ENCODE data around the gene PRR30. TPM values are rescaled to one million over a fixed set of nuclear protein-coding genes. Genes with fewer than 3 reads are reported as not detected.

PRR30 gene
- total RNA-seq, 1 experiment from 2014 or later = not detected

DNA sequence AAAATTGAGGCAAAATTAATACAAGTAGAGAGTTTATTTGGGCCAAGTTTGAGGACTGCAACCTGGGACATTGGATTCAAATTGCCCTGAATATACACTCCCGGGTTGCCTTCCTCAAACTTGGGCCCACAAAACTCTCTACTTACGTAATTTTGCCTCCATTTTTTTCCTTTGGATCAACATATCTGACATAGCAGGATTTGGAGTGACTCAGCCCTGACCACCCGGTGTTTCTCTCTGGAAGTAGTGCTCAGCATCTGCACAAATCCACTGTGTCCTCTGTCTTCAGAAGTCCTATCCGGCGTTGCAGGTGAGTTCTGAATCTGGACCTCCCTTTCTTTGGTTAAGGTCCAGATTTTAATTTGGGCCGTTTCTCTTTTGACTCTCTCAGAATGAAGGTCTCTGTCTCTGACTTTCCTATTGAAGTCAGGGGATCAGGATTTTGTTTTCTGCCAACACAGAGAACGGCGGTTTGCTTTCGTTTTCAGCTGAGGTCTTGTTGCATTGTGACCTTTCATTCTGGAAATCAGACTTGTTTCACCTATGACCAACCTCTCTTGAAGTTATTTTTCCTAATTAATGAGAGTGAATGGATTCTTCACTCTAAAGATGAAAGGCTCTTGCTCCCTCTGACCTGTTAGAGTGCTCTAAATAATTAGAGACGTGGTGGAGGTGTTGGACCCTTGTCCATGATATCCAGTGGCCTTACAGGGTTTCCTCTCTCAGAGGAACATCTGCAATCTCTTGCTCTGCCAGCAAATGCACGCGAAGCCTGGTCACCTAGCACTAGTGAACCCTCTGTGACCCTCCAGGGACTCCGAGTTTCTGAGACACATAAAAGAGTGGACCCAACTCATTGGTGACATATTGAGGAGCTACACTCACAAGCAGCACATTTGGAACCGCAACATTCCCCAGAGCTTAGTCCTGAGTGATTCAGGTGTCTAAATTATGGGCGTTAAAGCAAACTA is 23.2 kb upstream of the PRR30 start:
- no peak overlapping the region for H3K27ac ChIP-seq (ENCODE audit: low read length)
- no peak for DNase-seq
- no peaks in the 10 kb centered on the region for H4K20me1 ChIP-seq (ENCODE audit: insufficient read depth, low read depth, low read length)
- no peaks in the 10 kb centered on the region for H3K36me3 ChIP-seq (ENCODE audit: insufficient read depth, low read length)
- no peaks in the 10 kb centered on the region for H3K79me2 ChIP-seq (ENCODE audit: low read length)
- no peak overlapping the region for H3K9ac ChIP-seq (ENCODE audit: low read length)
- H3K9me2 ChIP-seq (replicated peaks; ENCODE audit: insufficient read depth, low read length) = no peaks in the 10 kb centered on the region
- no peaks in the 10 kb centered on the region for H3K9me3 ChIP-seq (ENCODE audit: low read length)
- H3K4me1 ChIP-seq (ENCODE audit: low read length) = peaks cover 26% of the 10 kb centered on the region
- no peak overlapping the region for H3K4me3 ChIP-seq (ENCODE audit: low read length)
- no peaks in the 10 kb centered on the region for H3K27me3 ChIP-seq (ENCODE audit: low read length)
- H2AFZ ChIP-seq (ENCODE audit: low read length) = no peak overlapping the region
- H3K4me2 ChIP-seq (ENCODE audit: low read depth, low read length, poor library complexity, severe bottlenecking) = no peak overlapping the region

DNA sequence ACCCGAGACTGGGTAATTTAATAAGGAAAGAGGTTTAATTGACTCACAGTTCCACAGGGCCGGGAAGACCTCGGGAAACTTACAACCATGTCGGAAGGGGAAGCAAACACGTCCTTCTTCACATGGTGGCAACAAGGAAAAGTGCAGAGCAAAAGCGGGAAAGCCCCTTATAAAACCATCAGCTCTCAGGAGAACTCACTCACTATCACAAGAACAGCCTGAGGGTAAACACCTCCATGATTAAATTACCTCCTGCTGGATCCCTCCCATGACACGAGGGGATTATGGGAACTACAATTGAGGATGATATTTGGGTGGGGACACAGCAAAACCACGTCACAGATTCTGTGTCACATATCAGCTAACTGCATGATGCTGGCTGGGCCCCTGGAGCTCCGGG is 21.0 kb upstream of the PRR30 start:
- Histone ChIP-seq H3K4me3 (ENCODE audit: low read length) (no peak overlapping the region), H3K4me1 (ENCODE audit: low read length) (peaks cover 26% of the 10 kb centered on the region), H4K20me1 (ENCODE audit: insufficient read depth, low read depth, low read length) (no peaks in the 10 kb centered on the region), H3K9ac (ENCODE audit: low read length) (no peak overlapping the region), H3K27ac (ENCODE audit: low read length) (no peak overlapping the region), H3K9me2 (replicated peaks; ENCODE audit: insufficient read depth, low read length) (no peaks in the 10 kb centered on the region), H2AFZ (ENCODE audit: low read length) (no peak overlapping the region), H3K27me3 (ENCODE audit: low read length) (no peaks in the 10 kb centered on the region), H3K9me3 (ENCODE audit: low read length) (no peaks in the 10 kb centered on the region), H3K4me2 (ENCODE audit: low read depth, low read length, poor library complexity, severe bottlenecking) (no peak overlapping the region), H3K79me2 (ENCODE audit: low read length) (no peaks in the 10 kb centered on the region), H3K36me3 (ENCODE audit: insufficient read depth, low read length) (no peaks in the 10 kb centered on the region)
- no peak for DNase-seq

DNA sequence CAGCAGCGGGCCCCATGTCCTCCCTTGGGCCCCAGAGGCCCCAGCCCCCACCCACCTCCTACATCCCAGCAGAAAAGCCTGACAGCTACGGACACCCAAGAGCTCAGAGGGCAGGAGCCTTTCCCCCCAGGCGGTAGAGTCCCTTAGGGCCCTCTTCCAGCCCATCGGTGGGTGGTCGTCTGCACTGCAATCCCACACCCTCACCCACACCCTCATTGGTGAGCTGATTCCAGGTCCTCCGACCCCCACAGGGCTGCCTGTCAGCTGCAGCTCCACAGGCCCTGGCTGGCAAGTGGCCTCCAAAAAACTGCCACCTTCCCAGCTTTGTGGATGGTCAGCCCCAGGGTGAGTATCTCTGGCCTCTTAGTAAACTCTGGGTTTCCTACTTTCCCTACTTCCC is 20.1 kb upstream of the PRR30 start:
- H3K36me3 ChIP-seq (ENCODE audit: insufficient read depth, low read length) = no peaks in the 10 kb centered on the region
- H3K27ac ChIP-seq (ENCODE audit: low read length) = no peak overlapping the region
- no peaks in the 10 kb centered on the region for H3K9me3 ChIP-seq (ENCODE audit: low read length)
- H3K79me2 ChIP-seq (ENCODE audit: low read length) = no peaks in the 10 kb centered on the region
- no peak for DNase-seq
- no peaks in the 10 kb centered on the region for H4K20me1 ChIP-seq (ENCODE audit: insufficient read depth, low read depth, low read length)
- H3K9me2 ChIP-seq (replicated peaks; ENCODE audit: insufficient read depth, low read length) = no peaks in the 10 kb centered on the region
- H3K9ac ChIP-seq (ENCODE audit: low read length) = no peak overlapping the region
- no peak overlapping the region for H2AFZ ChIP-seq (ENCODE audit: low read length)
- H3K4me1 ChIP-seq (ENCODE audit: low read length) = peaks cover 22% of the 10 kb centered on the region
- no peaks in the 10 kb centered on the region for H3K27me3 ChIP-seq (ENCODE audit: low read length)
- no peak overlapping the region for H3K4me2 ChIP-seq (ENCODE audit: low read depth, low read length, poor library complexity, severe bottlenecking)
- H3K4me3 ChIP-seq (ENCODE audit: low read length) = no peak overlapping the region

GRCh38 chr2:27158468-27158867 is 19.3 kb upstream of the PRR30 start:
- DNase-seq = no peak
- H3K27ac ChIP-seq (ENCODE audit: low read length) = no peak overlapping the region
- peaks cover 15% of the 10 kb centered on the region for H3K4me1 ChIP-seq (ENCODE audit: low read length)
- no peaks in the 10 kb centered on the region for H3K9me3 ChIP-seq (ENCODE audit: low read length)
- no peak overlapping the region for H2AFZ ChIP-seq (ENCODE audit: low read length)
- no peak overlapping the region for H3K9ac ChIP-seq (ENCODE audit: low read length)
- H3K4me2 ChIP-seq (ENCODE audit: low read depth, low read length, poor library complexity, severe bottlenecking) = no peak overlapping the region
- H4K20me1 ChIP-seq (ENCODE audit: insufficient read depth, low read depth, low read length) = no peaks in the 10 kb centered on the region
- no peaks in the 10 kb centered on the region for H3K9me2 ChIP-seq (replicated peaks; ENCODE audit: insufficient read depth, low read length)
- H3K27me3 ChIP-seq (ENCODE audit: low read length) = no peaks in the 10 kb centered on the region
- H3K79me2 ChIP-seq (ENCODE audit: low read length) = no peaks in the 10 kb centered on the region
- H3K4me3 ChIP-seq (ENCODE audit: low read length) = no peak overlapping the region
- no peaks in the 10 kb centered on the region for H3K36me3 ChIP-seq (ENCODE audit: insufficient read depth, low read length)

GRCh38 chr2:27155069-27155520 is 15.9 kb upstream of the PRR30 start:
- Histone ChIP-seq H4K20me1 (ENCODE audit: insufficient read depth, low read depth, low read length) (no peaks in the 10 kb centered on the region), H3K4me2 (ENCODE audit: low read depth, low read length, poor library complexity, severe bottlenecking) (no peak overlapping the region), H3K9ac (ENCODE audit: low read length) (no peak overlapping the region), H3K36me3 (ENCODE audit: insufficient read depth, low read length) (no peaks in the 10 kb centered on the region), H2AFZ (ENCODE audit: low read length) (no peak overlapping the region), H3K4me1 (ENCODE audit: low read length) (peaks cover 46% of the 10 kb centered on the region), H3K4me3 (ENCODE audit: low read length) (no peak overlapping the region), H3K27ac (ENCODE audit: low read length) (no peak overlapping the region), H3K27me3 (ENCODE audit: low read length) (no peaks in the 10 kb centered on the region), H3K79me2 (ENCODE audit: low read length) (no peaks in the 10 kb centered on the region), H3K9me3 (ENCODE audit: low read length) (no peaks in the 10 kb centered on the region), H3K9me2 (replicated peaks; ENCODE audit: insufficient read depth, low read length) (no peaks in the 10 kb centered on the region)
- no peak for DNase-seq

- no peak overlapping the region for H3K4me2 ChIP-seq (ENCODE audit: low read depth, low read length, poor library complexity, severe bottlenecking)
- no peak for DNase-seq
- no peak overlapping the region for H2AFZ ChIP-seq (ENCODE audit: low read length)
- H3K9me3 ChIP-seq (ENCODE audit: low read length) = no peaks in the 10 kb centered on the region
- H3K27me3 ChIP-seq (ENCODE audit: low read length) = no peaks in the 10 kb centered on the region
- H3K27ac ChIP-seq (ENCODE audit: low read length) = no peak overlapping the region
- H3K9ac ChIP-seq (ENCODE audit: low read length) = no peak overlapping the region
- H3K79me2 ChIP-seq (ENCODE audit: low read length) = no peaks in the 10 kb centered on the region
- no peak overlapping the region for H3K4me3 ChIP-seq (ENCODE audit: low read length)
- no peaks in the 10 kb centered on the region for H4K20me1 ChIP-seq (ENCODE audit: insufficient read depth, low read depth, low read length)
- H3K36me3 ChIP-seq (ENCODE audit: insufficient read depth, low read length) = no peaks in the 10 kb centered on the region
- H3K4me1 ChIP-seq (ENCODE audit: low read length) = peaks cover 52% of the 10 kb centered on the region
- no peaks in the 10 kb centered on the region for H3K9me2 ChIP-seq (replicated peaks; ENCODE audit: insufficient read depth, low read length)
Observed at GRCh38 chr2:27154488-27154887, 15.3 kb upstream of the PRR30 start.

- Histone ChIP-seq H3K9me2 (replicated peaks; ENCODE audit: insufficient read depth, low read length) (no peaks in the 10 kb centered on the region), H3K9ac (ENCODE audit: low read length) (peak overlapping the region; percentile 45; the same call in 1 of the 2 replicates), H3K9me3 (ENCODE audit: low read length) (no peaks in the 10 kb centered on the region), H3K36me3 (ENCODE audit: insufficient read depth, low read length) (no peaks in the 10 kb centered on the region), H3K27me3 (ENCODE audit: low read length) (no peaks in the 10 kb centered on the region), H2AFZ (ENCODE audit: low read length) (no peak overlapping the region), H3K79me2 (ENCODE audit: low read length) (no peaks in the 10 kb centered on the region), H3K27ac (ENCODE audit: low read length) (0 out of 2 replicates have a peak overlapping the region, but pooled peaks have one; percentile 20), H3K4me3 (ENCODE audit: low read length) (no peak overlapping the region), H3K4me2 (ENCODE audit: low read depth, low read length, poor library complexity, severe bottlenecking) (peak overlapping the region; percentile 60), H3K4me1 (ENCODE audit: low read length) (peaks cover 61% of the 10 kb centered on the region), H4K20me1 (ENCODE audit: insufficient read depth, low read depth, low read length) (no peaks in the 10 kb centered on the region)
- DNase-seq = no peak
Observed at GRCh38 chr2:27152796-27153464, 13.7 kb upstream of the PRR30 start.

DNA sequence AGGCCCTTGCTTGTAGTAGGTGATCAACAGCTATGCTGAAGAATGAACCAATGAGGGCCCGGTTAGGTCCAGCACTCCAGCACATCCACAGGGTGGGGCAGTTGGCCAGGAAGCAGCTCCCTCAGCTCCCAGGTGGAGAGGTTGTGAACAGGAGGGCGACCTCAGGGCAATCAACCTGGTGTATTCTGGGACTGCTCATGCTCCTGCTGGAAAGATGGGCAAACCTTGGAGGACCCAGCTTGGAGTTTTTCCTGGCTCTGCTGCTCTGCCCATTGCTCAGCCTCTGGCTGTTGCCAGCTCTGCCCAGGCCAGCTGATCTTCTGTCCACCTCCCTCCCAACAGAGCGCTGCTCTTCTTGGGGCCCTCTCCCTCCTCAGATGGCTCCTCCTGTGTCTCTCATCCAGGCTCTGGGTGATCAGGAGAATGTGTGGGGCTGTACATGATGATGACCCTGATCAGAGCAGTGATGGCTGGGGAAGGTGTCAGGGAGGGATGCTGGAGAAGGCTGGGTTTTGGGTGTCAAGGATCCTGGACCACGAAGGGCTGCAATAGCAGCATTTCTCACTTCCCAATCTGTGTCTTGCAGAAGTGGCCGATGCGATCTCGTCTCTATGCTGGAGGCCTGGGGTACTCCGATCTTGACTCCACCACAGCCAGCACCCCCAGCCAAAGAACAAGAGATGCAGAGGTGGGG is 13.0 kb upstream of the PRR30 start:
- H3K9ac ChIP-seq (ENCODE audit: low read length) = peak overlapping the region; percentile 45
- H3K27ac ChIP-seq (ENCODE audit: low read length) = peak overlapping the region; percentile 89
- H3K9me2 ChIP-seq (replicated peaks; ENCODE audit: insufficient read depth, low read length) = no peaks in the 10 kb centered on the region
- no peaks in the 10 kb centered on the region for H3K79me2 ChIP-seq (ENCODE audit: low read length)
- H3K9me3 ChIP-seq (ENCODE audit: low read length) = no peaks in the 10 kb centered on the region
- H3K4me3 ChIP-seq (ENCODE audit: low read length) = no peak overlapping the region
- H4K20me1 ChIP-seq (ENCODE audit: insufficient read depth, low read depth, low read length) = no peaks in the 10 kb centered on the region
- no peaks in the 10 kb centered on the region for H3K27me3 ChIP-seq (ENCODE audit: low read length)
- no peaks in the 10 kb centered on the region for H3K36me3 ChIP-seq (ENCODE audit: insufficient read depth, low read length)
- DNase-seq = no peak
- peaks cover 60% of the 10 kb centered on the region for H3K4me1 ChIP-seq (ENCODE audit: low read length)
- peak overlapping the region; percentile 60 for H3K4me2 ChIP-seq (ENCODE audit: low read depth, low read length, poor library complexity, severe bottlenecking)
- peak overlapping the region; percentile 8; the same call in 1 of the 2 replicates for H2AFZ ChIP-seq (ENCODE audit: low read length)
